B cell (primary cell): ENCODE results near the gene AP2M1. TPM values are rescaled to one million over a fixed set of nuclear protein-coding genes. Genes with fewer than 3 reads are reported as not detected.
"Not testable (repeated sequence)": the region's sequence is repeated elsewhere in the genome, so short reads cannot be mapped to it uniquely, and the experiment has no call there.

Source experiments
- ATAC-seq: fragments of 200-7000 bp; cut with Tn5 transposase; one replicate; pipeline ENCODE4 v1.10.0; 2021; ENCODE audit warnings: low read depth, mild to moderate bottlenecking, moderate number of reproducible peaks, moderate library complexity
- CTCF ChIA-PET: fragments of 350-600 bp; sonication (Branson Sonifier 250); formaldehyde crosslinking; loops from one replicate; lab custom pipeline; 2021; ENCODE audit warnings: antibody characterized with exemption, inconsistent platforms; lab: Charles Lee
- POLR2A ChIA-PET: fragments of 350-600 bp; sonication (Branson Sonifier 250); formaldehyde crosslinking; loops from one replicate; lab custom pipeline; 2021; ENCODE audit warnings: antibody characterized with exemption; lab: Charles Lee
- DNase-seq: peaks from one replicate; pipeline ENCODE4 v3.0.0; 2013
- H2AFZ ChIP-seq: 2 replicates; pipeline ENCODE4 v1.6.1; 2012; ENCODE audit warnings: mild to moderate bottlenecking, low read depth, low read length; ENCODE audit not compliant: insufficient read depth, poor library complexity, severe bottlenecking
- H3K27ac ChIP-seq, 2 donors: 1 replicate in 1 of 2; 2 replicates in 1 of 2; pipeline ENCODE4 v1.5.1; 2012 to 2013; ENCODE audit warnings: low read length in 2 of 2, mild to moderate bottlenecking in 2 of 2, moderate library complexity in 1 of 2
- H3K27me3 ChIP-seq, 4 experiments: fragments of 200-600 bp in 1 of 4; sonication (generic) in 1 of 4; replicated peaks in 1 of 4; 1 replicate in 2 of 4; 2 replicates in 2 of 4; pipeline versions ENCODE4 v1.6.1 to v1.7.0; 2013 to 2016; ENCODE audit warnings: low read length in 3 of 4, mild to moderate bottlenecking in 2 of 4, mixed read lengths in 1 of 4, moderate library complexity in 1 of 4; ENCODE audit not compliant: insufficient read depth in 4 of 4, control insufficient read depth in 3 of 4; ENCODE audit errors: control extremely low read depth in 1 of 4
- H3K36me3 ChIP-seq, 2 experiments: replicated peaks in 1 of 2; 1 replicate in 1 of 2; 2 replicates in 1 of 2; pipeline versions ENCODE4 v1.6.1 to v1.7.1; 2013; ENCODE audit warnings: low read length in 1 of 2; ENCODE audit not compliant: insufficient read depth in 2 of 2, control insufficient read depth in 1 of 2; ENCODE audit errors: control extremely low read depth in 1 of 2, extremely low read depth in 1 of 2
- H3K4me1 ChIP-seq, 2 donors: fragments of 200-600 bp in 1 of 2; sonication (generic) in 1 of 2; 1 replicate in 1 of 2; 2 replicates in 1 of 2; pipeline versions ENCODE4 v1.5.1 to v1.6.1; 2013 to 2017; ENCODE audit warnings: low read length in 2 of 2; ENCODE audit not compliant: control insufficient read depth in 2 of 2, insufficient read depth in 2 of 2
- H3K4me2 ChIP-seq: replicated peaks from 2 replicates; pipeline ENCODE3; 2012; ENCODE audit warnings: mild to moderate bottlenecking, low read depth, low read length; ENCODE audit not compliant: poor library complexity, severe bottlenecking
- H3K4me3 ChIP-seq, 5 experiments: fragments of 200-600 bp in 1 of 5; sonication (generic) in 1 of 5; 1 replicate in 3 of 5; 2 replicates in 2 of 5; pipeline versions ENCODE4 v1.5.1 to v1.7.0; 2011 to 2016; ENCODE audit warnings: low read length in 4 of 5, mild to moderate bottlenecking in 4 of 5, low read depth in 2 of 5, control low read depth in 1 of 5, moderate library complexity in 1 of 5; ENCODE audit not compliant: insufficient read depth in 1 of 5; ENCODE audit errors: control extremely low read depth in 1 of 5, extremely low read depth in 1 of 5
- H3K79me2 ChIP-seq: fragments of 200-600 bp; sonication (generic); one replicate; pipeline ENCODE4 v1.6.0; 2016; ENCODE audit warnings: low read length; ENCODE audit not compliant: control insufficient read depth, insufficient read depth
- H3K9ac ChIP-seq: fragments of 200-600 bp; sonication (generic); 2 replicates; pipeline ENCODE4 v1.6.1; 2017; ENCODE audit warnings: mild to moderate bottlenecking, low read length, moderate library complexity
- H3K9me3 ChIP-seq, 3 donors: one replicate each; pipeline versions ENCODE4 v1.6.1 to v1.7.1; 2013; ENCODE audit warnings: low read length in 2 of 3; ENCODE audit not compliant: control insufficient read depth in 2 of 3, insufficient read depth in 1 of 3; ENCODE audit errors: control extremely low read depth in 1 of 3
- H4K20me1 ChIP-seq: 2 replicates; pipeline ENCODE4 v1.6.0; 2012; ENCODE audit warnings: mild to moderate bottlenecking, low read length; ENCODE audit not compliant: insufficient read depth, control insufficient read depth, poor library complexity, severe bottlenecking
- H3K27ac Mint-ChIP-seq: one replicate; pipeline ENCODE4 v1.8.0; 2021; ENCODE audit warnings: mixed read lengths
- H3K27me3 Mint-ChIP-seq: one replicate; pipeline ENCODE4 v1.8.0; 2021; ENCODE audit warnings: mixed read lengths
- H3K4me1 Mint-ChIP-seq: one replicate; pipeline ENCODE4 v1.8.0; 2021; ENCODE audit warnings: mixed read lengths
- H3K4me3 Mint-ChIP-seq: one replicate; pipeline ENCODE4 v1.8.0; 2021; ENCODE audit warnings: mixed read lengths
- H3K9me3 Mint-ChIP-seq: one replicate; pipeline ENCODE4 v1.8.0; 2022; ENCODE audit warnings: mixed read lengths; ENCODE audit not compliant: insufficient read depth
- CTCF ChIP-seq: fragments of 200-600 bp; IDR thresholded peaks from one replicate; pipeline ENCODE4 v1.8.0; 2022; ENCODE audit warnings: antibody characterized with exemption, mild to moderate bottlenecking
- EZH2 ChIP-seq: IDR thresholded peaks from 2 replicates; pipeline ENCODE4 v1.6.1; 2012; ENCODE audit warnings: borderline replicate concordance, low read depth, mild to moderate bottlenecking, moderate library complexity, low read length; ENCODE audit not compliant: insufficient read depth, poor library complexity, severe bottlenecking
- WGBS: methylation state at CpG from one replicate; pipeline ENCODE4 v1.1.5; 2013; ENCODE audit warnings: missing lambda C conversion rate; ENCODE audit not compliant: insufficient coverage; 5-methylcytosine and 5-hydroxymethylcytosine counted together
- intact Hi-C: fragments of 100-400 bp; cut with micrococcal nuclease; formaldehyde crosslinking; loops from one replicate; pipeline ENCODE4 v1.10.0; 2022
- polyA plus RNA-seq: library from polyadenylated mRNA; depleted of rRNA; stranded (reverse); fragments of >200 nt; gene quantifications from 2 replicates; pipeline ENCODE4 v1.2.3, GENCODE V29; 2012
- total RNA-seq, 2 donors: library from RNA; stranded (reverse); fragments of 120-200 nt in 1 of 2; gene quantifications; 1 replicate in 1 of 2; 2 replicates in 1 of 2; pipeline versions ENCODE4 v1.2.3 to v1.2.4, GENCODE V29; 2013 to 2022

AP2M1 gene
- total and polyA plus RNA-seq, 2 donors (not counting 1 experiment from before 2014, with no cell fraction given) = 171 to 207 TPM

DNA sequence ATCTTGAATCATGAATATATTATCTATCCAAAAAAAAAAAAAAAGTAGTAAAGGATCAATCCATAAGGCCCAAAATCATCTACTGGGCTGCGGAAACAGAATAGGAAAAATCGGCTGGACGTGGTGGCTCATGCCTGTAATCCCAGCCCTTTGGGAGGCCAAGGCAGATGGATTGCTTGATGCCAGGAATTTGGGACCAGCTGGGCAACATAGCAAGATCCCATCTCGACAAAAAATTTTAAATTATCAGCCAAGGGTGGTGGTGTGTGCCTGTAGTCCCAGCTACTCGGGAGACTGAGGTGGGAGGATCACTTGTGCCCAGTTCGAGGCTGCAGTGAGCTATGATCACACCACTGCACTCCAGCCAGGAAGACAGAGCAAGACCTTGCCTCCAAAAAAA is 25.5 kb upstream of the AP2M1 start:
- Histone ChIP-seq H3K4me2 (no peak overlapping the region), H3K36me3 (peaks cover 6 to 22% of the 10 kb centered on the region in 2 experiments), H3K4me3 (no peak overlapping the region), H3K4me1 (peaks cover 11 to 12% of the 10 kb centered on the region in 2 donors), H3K27ac (no peak overlapping the region), H3K9ac (no peak overlapping the region), H3K9me3 (no peaks in the 10 kb centered on the region), H4K20me1 (no peaks in the 10 kb centered on the region), H3K27me3 (no peaks in the 10 kb centered on the region), H3K79me2 (no peaks in the 10 kb centered on the region), H2AFZ (no peak overlapping the region)
- Mint-ChIP-seq H3K4me1 (peaks cover 11% of the 10 kb centered on the region), H3K9me3 (no peaks in the 10 kb centered on the region), H3K27ac (no peak overlapping the region), H3K4me3 (no peak overlapping the region), H3K27me3 (no peaks in the 10 kb centered on the region)
- CTCF ChIA-PET = no interaction called here
- no peak for TF ChIP-seq CTCF
- TF ChIP-seq EZH2 = no peak
- ATAC-seq = no peak
- no peak for DNase-seq
- intact Hi-C loops = no loop called here
- no CpG with 5 or more reads among the region's 6 CpGs for WGBS
- POLR2A ChIA-PET = no interaction called here

DNA sequence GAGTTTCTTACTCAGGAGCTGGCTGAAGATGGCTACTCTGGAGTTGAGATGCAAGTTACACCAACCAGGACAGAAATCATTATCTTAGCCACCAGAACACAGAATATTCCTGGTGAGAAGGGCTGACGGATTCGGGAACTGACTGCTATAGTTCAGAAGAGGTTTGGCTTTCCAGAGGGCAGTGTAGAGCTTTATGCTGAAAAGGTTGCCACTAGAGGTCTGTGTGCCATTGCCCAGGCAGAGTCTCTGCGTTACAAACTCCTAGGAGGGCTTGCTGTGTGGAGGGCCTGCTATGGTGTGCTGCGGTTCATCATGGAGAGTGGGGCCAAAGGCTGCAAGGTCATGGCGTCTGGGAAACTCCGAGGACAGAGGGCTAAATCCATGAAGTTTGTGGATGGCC is 24.9 kb upstream of the AP2M1 start:
- H3K4me3 ChIP-seq, H3K9ac ChIP-seq, H3K9me3 ChIP-seq, H3K4me3 Mint-ChIP-seq, H3K9me3 Mint-ChIP-seq, H2AFZ ChIP-seq, H3K27me3 ChIP-seq, intact Hi-C loops, H3K27ac Mint-ChIP-seq, H4K20me1 ChIP-seq, CTCF ChIA-PET, H3K4me2 ChIP-seq, DNase-seq, H3K27me3 Mint-ChIP-seq, ATAC-seq, POLR2A ChIA-PET, H3K27ac ChIP-seq, H3K79me2 ChIP-seq: not testable (repeated sequence)
- H3K4me1 Mint-ChIP-seq = peaks cover 11% of the 10 kb centered on the region
- Histone ChIP-seq H3K36me3 (peaks cover 4 to 16% of the 10 kb centered on the region in 2 experiments), H3K4me1 (peaks cover 8 to 10% of the 10 kb centered on the region in 2 donors)
- 94% methylated on average over 6 of the region's 6 CpGs for WGBS
